ENCODE data around the gene SASS6.

SASS6 gene

DNA sequence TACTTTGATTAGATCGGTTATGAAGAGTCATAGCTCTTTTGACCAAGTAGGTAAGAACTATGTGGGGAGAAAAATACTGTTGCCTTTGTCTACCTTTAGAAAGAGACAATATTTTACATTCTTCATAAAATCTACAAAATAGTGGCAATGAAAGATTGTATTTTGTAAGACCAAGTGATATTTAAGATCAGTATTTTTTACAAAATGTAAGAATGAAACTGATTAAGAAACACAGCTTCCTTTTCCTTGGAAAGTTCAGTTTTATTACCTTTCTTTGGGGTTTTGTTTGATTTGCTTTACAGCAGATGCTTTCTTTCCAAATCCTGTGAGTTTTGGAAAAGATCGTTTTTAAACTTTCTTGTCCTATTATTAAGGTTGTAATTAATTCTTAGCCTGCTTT, 93.1 kb downstream of the SASS6 start:
- Histone ChIP-seq H3K36me3 (ENCODE audit: control insufficient read depth, insufficient read depth, low read length) (no peaks in the 10 kb centered on the region), H2BK15ac (replicated peaks; ENCODE audit: low read depth) (no peak overlapping the region), H3K79me2 (ENCODE audit: control insufficient read depth, insufficient read depth, low read length) (peaks cover 63% of the 10 kb centered on the region), H3K27me3 (ENCODE audit: insufficient read depth, low read length, poor library complexity) (no peaks in the 10 kb centered on the region), H3K79me1 (ENCODE audit: low read length) (peaks cover 2% of the 10 kb centered on the region), H3K9ac (ENCODE audit: low read length) (peak overlapping the region; percentile 45), H4K8ac (ENCODE audit: low read depth, low read length) (no peak overlapping the region), H2BK5ac (ENCODE audit: low read length) (no peak overlapping the region), H2AK5ac (ENCODE audit: low read length) (no peak overlapping the region), H3K27ac (ENCODE audit: low read depth, low read length) (no peak overlapping the region), H3K4me1 (ENCODE audit: control insufficient read depth, low read depth, low read length) (no peaks in the 10 kb centered on the region), H3K18ac (ENCODE audit: low read length) (no peak overlapping the region), H3K4me2 (ENCODE audit: low read length) (no peak overlapping the region), H3K56ac (ENCODE audit: low read length) (no peak overlapping the region), H2BK120ac (ENCODE audit: low read depth, low read length) (no peak overlapping the region), H4K5ac (ENCODE audit: low read length) (no peak overlapping the region), H3K4me3 (ENCODE audit: low read length) (no peak overlapping the region), H3K4ac (ENCODE audit: low read depth, low read length) (no peak overlapping the region), H3K23ac (ENCODE audit: low read length) (no peak overlapping the region)
- no CpG with 5 or more reads among the region's 2 CpGs for WGBS (ENCODE audit: extremely low coverage, insufficient coverage, low lambda C conversion rate)
- DNase-seq, result no peak

DNA sequence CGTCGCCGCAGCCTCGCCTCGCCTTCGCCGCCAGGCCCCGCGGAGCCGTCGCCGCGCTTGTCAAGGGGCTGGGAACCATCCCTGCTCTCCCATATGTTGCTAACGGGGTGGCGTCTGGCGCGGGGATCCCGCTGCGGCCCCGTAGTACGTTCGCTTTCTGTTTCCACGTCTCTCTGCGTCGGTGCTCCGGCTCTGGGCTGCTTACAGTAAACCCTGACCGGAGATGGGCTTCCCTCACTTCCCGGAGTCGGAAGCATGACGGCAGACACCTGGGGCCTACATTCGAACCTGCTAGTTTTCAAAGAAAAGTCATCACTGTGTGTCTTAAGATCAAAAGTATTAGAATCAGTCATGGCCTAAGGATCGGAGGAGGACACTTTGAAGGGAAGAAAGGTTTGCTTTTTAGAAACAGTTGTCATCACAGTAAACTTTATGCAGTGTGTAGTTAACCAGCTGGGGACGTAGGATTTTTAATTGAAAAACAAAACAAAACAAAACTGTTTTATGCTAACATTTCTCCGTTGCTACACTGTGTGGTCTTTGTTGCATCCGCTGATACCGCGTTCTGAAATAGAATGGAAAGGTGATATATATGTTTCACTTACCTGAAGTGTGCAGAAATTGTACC, 94.0 kb downstream of the SASS6 start:
- DNase-seq, result peak; percentile 71
- H2BK15ac ChIP-seq (replicated peaks; ENCODE audit: low read depth), result no peak overlapping the region
- H2BK5ac ChIP-seq (ENCODE audit: low read length), result peak overlapping the region; percentile 85
- peak overlapping the region; percentile 94 for H3K27ac ChIP-seq (ENCODE audit: low read depth, low read length)
- peak overlapping the region; percentile 98 for H3K56ac ChIP-seq (ENCODE audit: low read length)
- peak overlapping the region; percentile 5 for H2BK120ac ChIP-seq (ENCODE audit: low read depth, low read length)
- H3K18ac ChIP-seq (ENCODE audit: low read length), result peak overlapping the region; percentile 77
- H3K27me3 ChIP-seq (ENCODE audit: insufficient read depth, low read length, poor library complexity), result no peaks in the 10 kb centered on the region
- H3K4me3 ChIP-seq (ENCODE audit: low read length), result peak overlapping the region; percentile 83
- H3K9ac ChIP-seq (ENCODE audit: low read length), result peak overlapping the region; percentile 96
- H2AK5ac ChIP-seq (ENCODE audit: low read length), result no peak overlapping the region
- H4K5ac ChIP-seq (ENCODE audit: low read length), result no peak overlapping the region
- no peaks in the 10 kb centered on the region for H3K36me3 ChIP-seq (ENCODE audit: control insufficient read depth, insufficient read depth, low read length)
- no CpG with 5 or more reads among the region's 37 CpGs for WGBS (ENCODE audit: extremely low coverage, insufficient coverage, low lambda C conversion rate)
- H3K4me2 ChIP-seq (ENCODE audit: low read length), result peak overlapping the region; percentile 81
- H4K8ac ChIP-seq (ENCODE audit: low read depth, low read length), result no peak overlapping the region
- H3K4ac ChIP-seq (ENCODE audit: low read depth, low read length), result peak overlapping the region; percentile 84
- H3K23ac ChIP-seq (ENCODE audit: low read length), result peak overlapping the region; percentile 97
- H3K4me1 ChIP-seq (ENCODE audit: control insufficient read depth, low read depth, low read length), result no peaks in the 10 kb centered on the region
- peaks cover 2% of the 10 kb centered on the region for H3K79me1 ChIP-seq (ENCODE audit: low read length)
- peaks cover 55% of the 10 kb centered on the region for H3K79me2 ChIP-seq (ENCODE audit: control insufficient read depth, insufficient read depth, low read length)

- Histone ChIP-seq H2BK120ac (ENCODE audit: low read depth, low read length) (peak overlapping the region; percentile 96), H3K27ac (ENCODE audit: low read depth, low read length) (peak overlapping the region; percentile 94), H3K4me1 (ENCODE audit: control insufficient read depth, low read depth, low read length) (no peaks in the 10 kb centered on the region), H3K9ac (ENCODE audit: low read length) (peak overlapping the region; percentile 96), H2AK5ac (ENCODE audit: low read length) (no peak overlapping the region), H2BK15ac (replicated peaks; ENCODE audit: low read depth) (no peak overlapping the region), H3K23ac (ENCODE audit: low read length) (peak overlapping the region; percentile 97), H3K4me3 (ENCODE audit: low read length) (peak overlapping the region; percentile 83), H2BK5ac (ENCODE audit: low read length) (peak overlapping the region; percentile 85), H3K27me3 (ENCODE audit: insufficient read depth, low read length, poor library complexity) (no peaks in the 10 kb centered on the region), H3K79me1 (ENCODE audit: low read length) (no peaks in the 10 kb centered on the region), H3K18ac (ENCODE audit: low read length) (peak overlapping the region; percentile 77), H4K8ac (ENCODE audit: low read depth, low read length) (no peak overlapping the region), H3K79me2 (ENCODE audit: control insufficient read depth, insufficient read depth, low read length) (peaks cover 51% of the 10 kb centered on the region), H4K5ac (ENCODE audit: low read length) (no peak overlapping the region), H3K4ac (ENCODE audit: low read depth, low read length) (peak overlapping the region; percentile 84), H3K56ac (ENCODE audit: low read length) (peak overlapping the region; percentile 98), H3K4me2 (ENCODE audit: low read length) (peak overlapping the region; percentile 68), H3K36me3 (ENCODE audit: control insufficient read depth, insufficient read depth, low read length) (no peaks in the 10 kb centered on the region)
- WGBS (ENCODE audit: extremely low coverage, insufficient coverage, low lambda C conversion rate), result no CpG with 5 or more reads among the region's 87 CpGs
- DNase-seq, result peak; percentile 89
Measured at GRCh38 chr1:100037927-100038659, 94.6 kb downstream of the SASS6 start.

DNA sequence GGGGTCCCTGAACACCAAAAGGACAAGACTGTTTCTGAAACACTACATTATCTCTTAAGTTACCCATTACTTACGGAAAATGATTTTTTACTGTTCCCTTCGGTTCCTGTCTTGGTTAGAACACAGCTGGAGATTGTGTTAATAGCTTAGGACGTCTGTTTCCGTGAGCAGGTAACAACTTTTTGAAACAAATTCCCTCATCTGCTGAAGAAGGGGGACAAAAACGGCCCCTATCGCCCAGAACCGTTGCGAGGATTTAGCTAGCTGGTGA, 95.1 kb downstream of the SASS6 start:
- peaks cover 47% of the 10 kb centered on the region for H3K79me2 ChIP-seq (ENCODE audit: control insufficient read depth, insufficient read depth, low read length)
- no peaks in the 10 kb centered on the region for H3K36me3 ChIP-seq (ENCODE audit: control insufficient read depth, insufficient read depth, low read length)
- no peaks in the 10 kb centered on the region for H3K27me3 ChIP-seq (ENCODE audit: insufficient read depth, low read length, poor library complexity)
- H3K23ac ChIP-seq (ENCODE audit: low read length), result no peak overlapping the region
- peak overlapping the region; percentile 81 for H3K4ac ChIP-seq (ENCODE audit: low read depth, low read length)
- no peak overlapping the region for H2BK120ac ChIP-seq (ENCODE audit: low read depth, low read length)
- H4K5ac ChIP-seq (ENCODE audit: low read length), result no peak overlapping the region
- no peak overlapping the region for H2AK5ac ChIP-seq (ENCODE audit: low read length)
- H4K8ac ChIP-seq (ENCODE audit: low read depth, low read length), result no peak overlapping the region
- no peaks in the 10 kb centered on the region for H3K4me1 ChIP-seq (ENCODE audit: control insufficient read depth, low read depth, low read length)
- no peak overlapping the region for H2BK15ac ChIP-seq (replicated peaks; ENCODE audit: low read depth)
- no peak for DNase-seq
- no CpG with 5 or more reads among the region's 8 CpGs for WGBS (ENCODE audit: extremely low coverage, insufficient coverage, low lambda C conversion rate)
- H3K4me2 ChIP-seq (ENCODE audit: low read length), result peak overlapping the region; percentile 68
- peak overlapping the region; percentile 65 for H3K18ac ChIP-seq (ENCODE audit: low read length)
- H3K27ac ChIP-seq (ENCODE audit: low read depth, low read length), result no peak overlapping the region
- H3K79me1 ChIP-seq (ENCODE audit: low read length), result no peaks in the 10 kb centered on the region
- H3K9ac ChIP-seq (ENCODE audit: low read length), result peak overlapping the region; percentile 76
- H2BK5ac ChIP-seq (ENCODE audit: low read length), result no peak overlapping the region
- H3K4me3 ChIP-seq (ENCODE audit: low read length), result peak overlapping the region; percentile 51
- peak overlapping the region; percentile 87 for H3K56ac ChIP-seq (ENCODE audit: low read length)

- WGBS (ENCODE audit: extremely low coverage, insufficient coverage, low lambda C conversion rate), result no CpG with 5 or more reads among the region's 11 CpGs
- H3K4me2 ChIP-seq (ENCODE audit: low read length), result peak overlapping the region; percentile 68
- DNase-seq, result peak; percentile 61
Measured at GRCh38 chr1:100036718-100037655, 95.7 kb downstream of the SASS6 start.

More at GRCh38 chr1:100036718-100037655, 95.7 kb downstream of the SASS6 start:
- Histone ChIP-seq H4K5ac (ENCODE audit: low read length) (peak overlapping the region; percentile 10), H3K27ac (ENCODE audit: low read depth, low read length) (no peak overlapping the region), H3K23ac (ENCODE audit: low read length) (no peak overlapping the region), H3K4me1 (ENCODE audit: control insufficient read depth, low read depth, low read length) (no peaks in the 10 kb centered on the region), H4K8ac (ENCODE audit: low read depth, low read length) (no peak overlapping the region), H2BK5ac (ENCODE audit: low read length) (no peak overlapping the region), H2BK120ac (ENCODE audit: low read depth, low read length) (no peak overlapping the region), H2AK5ac (ENCODE audit: low read length) (peak overlapping the region; percentile 28), H3K79me2 (ENCODE audit: control insufficient read depth, insufficient read depth, low read length) (peaks cover 42% of the 10 kb centered on the region), H3K36me3 (ENCODE audit: control insufficient read depth, insufficient read depth, low read length) (no peaks in the 10 kb centered on the region), H3K79me1 (ENCODE audit: low read length) (no peaks in the 10 kb centered on the region), H2BK15ac (replicated peaks; ENCODE audit: low read depth) (no peak overlapping the region), H3K4ac (ENCODE audit: low read depth, low read length) (peak overlapping the region; percentile 81), H3K9ac (ENCODE audit: low read length) (peak overlapping the region; percentile 76), H3K18ac (ENCODE audit: low read length) (peak overlapping the region; percentile 65), H3K4me3 (ENCODE audit: low read length) (peak overlapping the region; percentile 51), H3K56ac (ENCODE audit: low read length) (peak overlapping the region; percentile 87), H3K27me3 (ENCODE audit: insufficient read depth, low read length, poor library complexity) (no peaks in the 10 kb centered on the region)
